Stimulated activated CD4-positive, alpha-beta T cell treated with anti-CD3 and anti-CD28 coated beads, Interleukin-1b, Interleukin-23, amount 100 ng/mL, for 4 hours (primary cell): ENCODE measurements around the gene LPCAT2.
A peak's percentile ranks its signal among the peaks of the same experiment; 100 is the strongest.

Experiments used
- DNase-seq, 2 donors: peaks; one replicate each; pipeline ENCODE4 v3.0.0-alpha.2; 2020; ENCODE audit warnings: low read depth in 2 of 2

The LPCAT2 gene

GRCh38 chr16:55508941-55509931, at the start of gene LPCAT2:
LPCAT2 (plus strand) TSS chr16:55509072; CDS start chr16:55509182, 110 bp downstream.
- peak in 1 of 2 donors; percentile 20 for DNase-seq

- no peak for DNase-seq
Observed at GRCh38 chr16:55462241-55462640, 46.6 kb upstream of the LPCAT2 start.

GRCh38 chr16:55464375-55464774, 44.5 kb upstream of the LPCAT2 start:
- no peak for DNase-seq

- peak; percentile 78 to 80 for DNase-seq
Observed at GRCh38 chr16:55465077-55465896, 43.6 kb upstream of the LPCAT2 start.

GRCh38 chr16:55466209-55466608, 42.7 kb upstream of the LPCAT2 start:
- DNase-seq = no peak

GRCh38 chr16:55467898-55468297, 41.0 kb upstream of the LPCAT2 start:
- no peak for DNase-seq

GRCh38 chr16:55468352-55468990, 40.4 kb upstream of the LPCAT2 start:
- no peak for DNase-seq

- DNase-seq = no peak
Observed at GRCh38 chr16:55469821-55470532, 38.9 kb upstream of the LPCAT2 start.

GRCh38 chr16:55470533-55471371, 38.1 kb upstream of the LPCAT2 start:
- no peak for DNase-seq

- DNase-seq = no peak
Observed at GRCh38 chr16:55471448-55472097, 37.3 kb upstream of the LPCAT2 start.

GRCh38 chr16:55473587-55473986, 35.3 kb upstream of the LPCAT2 start:
- DNase-seq = no peak

GRCh38 chr16:55474821-55475220, 34.1 kb upstream of the LPCAT2 start:
- no peak for DNase-seq

GRCh38 chr16:55475919-55476318, 33.0 kb upstream of the LPCAT2 start:
- no peak for DNase-seq

GRCh38 chr16:55476625-55477533, 32.0 kb upstream of the LPCAT2 start:
- no peak for DNase-seq

GRCh38 chr16:55477736-55478135, 31.1 kb upstream of the LPCAT2 start:
- DNase-seq = no peak

GRCh38 chr16:55478827-55479429, 29.9 kb upstream of the LPCAT2 start, which contains the start of gene MMP2:
MMP2 (plus strand) TSS chr16:55479198; CDS start chr16:55479480, 282 bp downstream.
- DNase-seq = no peak

- DNase-seq = no peak
Observed at GRCh38 chr16:55479430-55480140, 29.3 kb upstream of the LPCAT2 start.

- DNase-seq = no peak
Observed at GRCh38 chr16:55480228-55480655, 28.6 kb upstream of the LPCAT2 start.
